ENCODE data around the gene TENT4A. TPM values are rescaled to one million over a fixed set of nuclear protein-coding genes. Genes with fewer than 3 reads are reported as not detected.

Gene TENT4A
- total RNA-seq, 1 donor from 2014 or later = 41.2 TPM

- DNase-seq (ENCODE audit: low read depth, low spot score) = no peak
- H3K36me3 Mint-ChIP-seq (ENCODE audit: low read depth) = no peaks in the 10 kb centered on the region
- H3K27me3 Mint-ChIP-seq (ENCODE audit: low read depth) = peaks cover 2% of the 10 kb centered on the region
- H3K9me3 Mint-ChIP-seq = no peaks in the 10 kb centered on the region
- no peak for TF ChIP-seq CTCF (conservative IDR thresholded peaks at IDR 0.05)
- H3K27ac Mint-ChIP-seq (ENCODE audit: unreplicated experiment) = no peak overlapping the region
- peak overlapping the region; percentile 84 for H3K4me3 Mint-ChIP-seq
- H3K4me1 Mint-ChIP-seq = peaks cover 29% of the 10 kb centered on the region
These were observed 2.5 kb upstream of the TENT4A start for GRCh38 chr5:6710551-6711318.

GRCh38 chr5:6711409-6712141 is 1.7 kb upstream of the TENT4A start:
- H3K36me3 Mint-ChIP-seq (ENCODE audit: low read depth) = no peaks in the 10 kb centered on the region
- no peaks in the 10 kb centered on the region for H3K9me3 Mint-ChIP-seq
- peaks cover 38% of the 10 kb centered on the region for H3K4me1 Mint-ChIP-seq
- peak; percentile 18 for TF ChIP-seq CTCF (conservative IDR thresholded peaks at IDR 0.05)
- peaks cover 2% of the 10 kb centered on the region for H3K27me3 Mint-ChIP-seq (ENCODE audit: low read depth)
- peak overlapping the region; percentile 94 for H3K4me3 Mint-ChIP-seq
- no peak for DNase-seq (ENCODE audit: low read depth, low spot score)
- H3K27ac Mint-ChIP-seq (ENCODE audit: unreplicated experiment) = peak overlapping the region; percentile 94

GRCh38 chr5:6712142-6712576 is 1.1 kb upstream of the TENT4A start:
- peak overlapping the region; percentile 94 for H3K4me3 Mint-ChIP-seq
- peak overlapping the region; percentile 94 for H3K27ac Mint-ChIP-seq (ENCODE audit: unreplicated experiment)
- H3K4me1 Mint-ChIP-seq = peaks cover 42% of the 10 kb centered on the region
- TF ChIP-seq CTCF (conservative IDR thresholded peaks at IDR 0.05) = peak; percentile 12
- H3K27me3 Mint-ChIP-seq (ENCODE audit: low read depth) = peaks cover 2% of the 10 kb centered on the region
- H3K36me3 Mint-ChIP-seq (ENCODE audit: low read depth) = no peaks in the 10 kb centered on the region
- no peaks in the 10 kb centered on the region for H3K9me3 Mint-ChIP-seq
- peak; percentile 47 for DNase-seq (ENCODE audit: low read depth, low spot score)

- peak; percentile 93 for DNase-seq (ENCODE audit: low read depth, low spot score)
- H3K27ac Mint-ChIP-seq (ENCODE audit: unreplicated experiment) = peak overlapping the region; percentile 94
- peak overlapping the region; percentile 94 for H3K4me3 Mint-ChIP-seq
- H3K36me3 Mint-ChIP-seq (ENCODE audit: low read depth) = no peaks in the 10 kb centered on the region
- H3K4me1 Mint-ChIP-seq = peaks cover 47% of the 10 kb centered on the region
- H3K27me3 Mint-ChIP-seq (ENCODE audit: low read depth) = peaks cover 2% of the 10 kb centered on the region
- no peaks in the 10 kb centered on the region for H3K9me3 Mint-ChIP-seq
- no peak for TF ChIP-seq CTCF (conservative IDR thresholded peaks at IDR 0.05)
These were observed 507 bp upstream of the TENT4A start for GRCh38 chr5:6712577-6713273.

- H3K36me3 Mint-ChIP-seq (ENCODE audit: low read depth) = peaks cover 2% of the 10 kb centered on the region
- H3K9me3 Mint-ChIP-seq = no peaks in the 10 kb centered on the region
- H3K27me3 Mint-ChIP-seq (ENCODE audit: low read depth) = peaks cover 2% of the 10 kb centered on the region
- peaks cover 64% of the 10 kb centered on the region for H3K4me1 Mint-ChIP-seq
- no peak overlapping the region for H3K27ac Mint-ChIP-seq (ENCODE audit: unreplicated experiment)
- TF ChIP-seq CTCF (conservative IDR thresholded peaks at IDR 0.05) = no peak
- H3K4me3 Mint-ChIP-seq = peak overlapping the region; percentile 95
- no peak for DNase-seq (ENCODE audit: low read depth, low spot score)
These were observed 1.2 kb downstream of the TENT4A start for GRCh38 chr5:6714226-6715041.

Measured in neural crest cell (in vitro differentiated cells).